CD14-positive monocyte (primary cell): Measurements from ENCODE around the gene PRM2. TPM values are rescaled to one million over a fixed set of nuclear protein-coding genes. Genes with fewer than 3 reads are reported as not detected.

Source experiments
- DNase-seq, 3 donors: peaks; one replicate each; pipeline ENCODE4 v3.0.0-alpha.2; 2011 to 2022
- H2AFZ ChIP-seq: 2 replicates; pipeline ENCODE4 v1.6.0; 2012; ENCODE audit warnings: mild to moderate bottlenecking, low read depth, low read length, inconsistent platforms; ENCODE audit not compliant: insufficient read depth, poor library complexity, severe bottlenecking
- H3K27ac ChIP-seq, 2 donors: 1 replicate in 1 of 2; 2 replicates in 1 of 2; pipeline ENCODE4 v1.5.1; 2012 to 2013; ENCODE audit warnings: low read length in 2 of 2, control low read depth in 1 of 2, inconsistent platforms in 1 of 2, low read depth in 1 of 2, mild to moderate bottlenecking in 1 of 2
- H3K27me3 ChIP-seq, 2 donors: one replicate each; pipeline versions ENCODE4 v1.6.0 to v1.6.1; 2011 to 2013; ENCODE audit warnings: low read length in 2 of 2; ENCODE audit not compliant: control insufficient read depth in 2 of 2, insufficient read depth in 2 of 2
- H3K36me3 ChIP-seq, 2 donors: replicated peaks in 1 of 2; 1 replicate in 1 of 2; 2 replicates in 1 of 2; pipeline versions ENCODE4 v1.5.1 to v1.6.1; 2012 to 2013; ENCODE audit warnings: low read length in 2 of 2, control low read depth in 1 of 2, inconsistent platforms in 1 of 2, mild to moderate bottlenecking in 1 of 2; ENCODE audit not compliant: insufficient read depth in 2 of 2, control insufficient read depth in 1 of 2
- H3K4me1 ChIP-seq, 2 donors: 1 replicate in 1 of 2; 2 replicates in 1 of 2; pipeline versions ENCODE4 v1.5.1 to v1.6.1; 2012 to 2013; ENCODE audit warnings: low read length in 2 of 2, control low read depth in 1 of 2, inconsistent platforms in 1 of 2, mild to moderate bottlenecking in 1 of 2, moderate library complexity in 1 of 2; ENCODE audit not compliant: insufficient read depth in 2 of 2, control insufficient read depth in 1 of 2
- H3K4me2 ChIP-seq: replicated peaks from 2 replicates; pipeline ENCODE3; 2012; ENCODE audit warnings: low read length, moderate library complexity, mild to moderate bottlenecking; ENCODE audit not compliant: poor library complexity, severe bottlenecking; ENCODE audit errors: extremely low read depth
- H3K4me3 ChIP-seq, 3 experiments: fragments of 200-600 bp in 1 of 3; sonication (generic) in 1 of 3; replicated peaks in 1 of 3; 1 replicate in 2 of 3; 2 replicates in 1 of 3; pipeline ENCODE4 v1.5.1; 2011 to 2013; ENCODE audit warnings: low read length in 3 of 3, mild to moderate bottlenecking in 3 of 3, control low read depth in 2 of 3, low read depth in 2 of 3, inconsistent platforms in 1 of 3, moderate library complexity in 1 of 3
- H3K79me2 ChIP-seq: 2 replicates; pipeline ENCODE4 v1.6.0; 2012; ENCODE audit warnings: mild to moderate bottlenecking, control low read depth, inconsistent platforms, low read length, moderate library complexity; ENCODE audit not compliant: insufficient read depth
- H3K9ac ChIP-seq: 2 replicates; pipeline ENCODE4 v1.6.0; 2017; ENCODE audit warnings: low read length, mild to moderate bottlenecking; ENCODE audit not compliant: insufficient read depth, poor library complexity, severe bottlenecking
- H3K9me3 ChIP-seq, 2 donors: replicated peaks in 1 of 2; 1 replicate in 1 of 2; 2 replicates in 1 of 2; pipeline versions ENCODE4 v1.5.1 to v1.6.1; 2012 to 2013; ENCODE audit warnings: low read length in 2 of 2, control low read depth in 1 of 2; ENCODE audit not compliant: control insufficient read depth in 1 of 2, insufficient read depth in 1 of 2
- H4K20me1 ChIP-seq: 2 replicates; pipeline ENCODE4 v1.6.0; 2012; ENCODE audit warnings: mild to moderate bottlenecking, low read length, control low read depth, moderate library complexity; ENCODE audit not compliant: insufficient read depth
- H3K27ac Mint-ChIP-seq, 7 donors: one replicate each; pipeline ENCODE4 v1.8.0; 2020; ENCODE audit warnings: mild to moderate bottlenecking in 7 of 7, mixed read lengths in 7 of 7, moderate library complexity in 6 of 7, inconsistent platforms in 2 of 7
- H3K27me3 Mint-ChIP-seq, 3 donors: one replicate each; pipeline ENCODE4 v1.8.0; 2021 to 2022; ENCODE audit warnings: low read depth in 3 of 3, mild to moderate bottlenecking in 3 of 3, mixed read lengths in 3 of 3, moderate library complexity in 3 of 3, inconsistent platforms in 1 of 3
- H3K36me3 Mint-ChIP-seq, 2 donors: one replicate each; pipeline ENCODE4 v1.8.0; 2020; ENCODE audit warnings: mixed read lengths in 2 of 2, inconsistent platforms in 1 of 2, mild to moderate bottlenecking in 1 of 2
- H3K4me1 Mint-ChIP-seq: one replicate; pipeline ENCODE4 v1.8.0; 2020; ENCODE audit warnings: mild to moderate bottlenecking, mixed read lengths
- H3K4me3 Mint-ChIP-seq, 2 donors: one replicate each; pipeline ENCODE4 v1.8.0; 2020; ENCODE audit warnings: mild to moderate bottlenecking in 2 of 2, mixed read lengths in 2 of 2, moderate library complexity in 1 of 2
- H3K9me3 Mint-ChIP-seq, 7 donors: one replicate each; pipeline ENCODE4 v1.8.0; 2020 to 2022; ENCODE audit warnings: mixed read lengths in 7 of 7, mild to moderate bottlenecking in 6 of 7, moderate library complexity in 6 of 7, inconsistent platforms in 2 of 7
- CTCF ChIP-seq: fragments of 200-600 bp; IDR thresholded peaks from one replicate; pipeline ENCODE4 v1.8.0; 2022; ENCODE audit warnings: antibody characterized with exemption, mild to moderate bottlenecking
- WGBS: methylation state at CpG from one replicate; pipeline ENCODE4 v1.1.5; 2013; ENCODE audit warnings: missing lambda C conversion rate; ENCODE audit not compliant: insufficient coverage; 5-methylcytosine and 5-hydroxymethylcytosine counted together
- intact Hi-C, 2 donors: fragments of 100-400 bp; cut with micrococcal nuclease; formaldehyde crosslinking; loops; one replicate each; pipeline versions ENCODE4 v1.15.0 to v1.15.1; 2023
- polyA plus RNA-seq, 3 donors: library from polyadenylated mRNA; depleted of rRNA in 1 of 3; unstranded in 2 of 3; stranded (reverse) in 1 of 3; fragments of 300-500 nt in 2 of 3; fragments of >200 nt in 1 of 3; fragmentation: Illumina TruSeq in 2 of 3; gene quantifications; 1 replicate in 2 of 3; 2 replicates in 1 of 3; pipeline ENCODE4 v1.2.3, GENCODE V29; 2012 to 2021

Gene PRM2
- polyA plus RNA-seq, 3 donors = not detected

GRCh38 chr16:11258553-11259492, 17.5 kb downstream of the PRM2 start:
- Mint-ChIP-seq H3K4me3 (peak overlapping the region; percentile 69 to 86), H3K9me3 (peaks cover 0 to 3% (median 0%) of the 10 kb centered on the region in 7 donors), H3K27ac (peak overlapping the region in 2 of 7 donors; percentile 18 to 60), H3K27me3 (peaks cover 30 to 61% (median 36%) of the 10 kb centered on the region in 3 donors), H3K4me1 (peaks cover 30% of the 10 kb centered on the region), H3K36me3 (no peaks in the 10 kb centered on the region)
- no peaks in the 10 kb centered on the region for H3K9me3 ChIP-seq
- H3K4me1 ChIP-seq = peaks cover 30 to 39% of the 10 kb centered on the region in 2 donors
- peak overlapping the region; percentile 71 for H2AFZ ChIP-seq
- no peak for TF ChIP-seq CTCF
- H3K79me2 ChIP-seq = no peaks in the 10 kb centered on the region
- intact Hi-C loops = loop anchor here (5.0 to 10.0 kb wide), 4 partner anchors 54 to 287 kb away; partner anchors contain the start of gene RMI2 (in 1 of the 2)
- 12% methylated on average over 12 of the region's 15 CpGs for WGBS
- no peak overlapping the region for H3K9ac ChIP-seq
- peak overlapping the region in 2 of 3 experiments; percentile 6 to 61 for H3K4me3 ChIP-seq
- peak in 2 of 3 donors; percentile 20 to 44 for DNase-seq
- no peaks in the 10 kb centered on the region for H3K36me3 ChIP-seq
- H3K4me2 ChIP-seq = peak overlapping the region; percentile 37
- peaks cover 0 to 21% of the 10 kb centered on the region in 2 donors for H3K27me3 ChIP-seq
- peaks cover 3% of the 10 kb centered on the region for H4K20me1 ChIP-seq
- no peak overlapping the region for H3K27ac ChIP-seq

GRCh38 chr16:11257131-11257938, 18.9 kb downstream of the PRM2 start:
- Mint-ChIP-seq H3K36me3 (peaks cover 0 to 5% of the 10 kb centered on the region in 2 donors), H3K27ac (peak overlapping the region in 6 of 7 donors; percentile 20 to 97 (median 86)), H3K4me1 (peaks cover 34% of the 10 kb centered on the region), H3K4me3 (peak overlapping the region; percentile 94 to 96), H3K9me3 (peaks cover 0 to 3% (median 0%) of the 10 kb centered on the region in 7 donors), H3K27me3 (peaks cover 37 to 68% (median 43%) of the 10 kb centered on the region in 3 donors)
- Histone ChIP-seq H3K27ac (peak overlapping the region in 1 of 2 donors; percentile 91), H4K20me1 (peaks cover 3% of the 10 kb centered on the region), H3K4me1 (peaks cover 30 to 40% of the 10 kb centered on the region in 2 donors), H3K4me3 (peak overlapping the region; percentile 69 to 96 (median 86)), H3K9ac (peak overlapping the region; percentile 86), H3K9me3 (no peaks in the 10 kb centered on the region), H3K79me2 (no peaks in the 10 kb centered on the region), H3K36me3 (no peaks in the 10 kb centered on the region), H2AFZ (peak overlapping the region; percentile 90), H3K4me2 (peak overlapping the region; percentile 89), H3K27me3 (peaks cover 0 to 27% of the 10 kb centered on the region in 2 donors)
- intact Hi-C loops = loop anchor here (2.0 to 10.0 kb wide), 5 partner anchors 53 to 289 kb away; partner anchors contain the start of gene RMI2 (in 1 of the 2)
- TF ChIP-seq CTCF = peak; percentile 64
- DNase-seq = peak; percentile 60 to 72 (median 72)
- WGBS = 57% methylated on average over 8 of the region's 21 CpGs
